ENCODE measurements around the gene PRPF6. TPM values are rescaled to one million over a fixed set of nuclear protein-coding genes. Genes with fewer than 3 reads are reported as not detected.

The PRPF6 gene
- total and polyA plus RNA-seq, 2 of the 13 experiments (the other 11 are each of a cell fraction or from before 2014, with no cell fraction given) = 63.7 to 101 TPM

GRCh38 chr20:64029293-64030117 lies 48.6 kb downstream of the PRPF6 start:
- TF ChIP-seq MNT (IDR thresholded peaks at IDR 0.05) (peak; percentile 43), DZIP1 (CRISPR knock-in tag; IDR thresholded peaks at IDR 0.05) (peak; percentile 53; the same call in 1 of the 2 replicates), RBFOX2 (IDR thresholded peaks at IDR 0.05; ENCODE audit: low read depth, low read length) (0 out of 2 replicates have a peak, but pooled peaks have one; percentile 42), TIGD3 (CRISPR knock-in tag; IDR thresholded peaks at IDR 0.05; ENCODE audit: borderline replicate concordance) (no peak), AGO2 (optimal IDR thresholded peaks at IDR 0.05; ENCODE audit: low read depth, low read length) (peak; percentile 68)
- no peak for ATAC-seq

More at GRCh38 chr20:64029293-64030117, 48.6 kb downstream of the PRPF6 start:
- Histone ChIP-seq H3K27ac (ENCODE audit: extremely low read length, insufficient read depth, low read length) (no peak overlapping the region), H2AFZ (ENCODE audit: low read length) (no peak overlapping the region), H3K4me1 (ENCODE audit: insufficient read depth, low read length) (peaks cover 12% of the 10 kb centered on the region), H3K79me2 (ENCODE audit: insufficient read depth, low read length) (peaks cover 4% of the 10 kb centered on the region), H3K36me3 (replicated peaks in 1 of 2; ENCODE audit: control insufficient read depth in 1 of 2, insufficient read depth in 2 of 2, low read length in 2 of 2) (peaks cover 59 to 76% of the 10 kb centered on the region in 2 experiments), H3K27me3 (ENCODE audit: control insufficient read depth in 1 of 2, insufficient read depth in 2 of 2, low read length in 2 of 2) (no peaks in the 10 kb centered on the region), H3K4me3 (replicated peaks in 1 of 3; ENCODE audit: insufficient read depth in 1 of 3, low read depth in 2 of 3, low read length in 3 of 3) (no peak overlapping the region), H4K20me1 (ENCODE audit: insufficient read depth, low read length) (no peaks in the 10 kb centered on the region), H3K4me2 (ENCODE audit: low read depth, low read length) (no peak overlapping the region), H3K9me3 (ENCODE audit: low read length) (no peaks in the 10 kb centered on the region), H3K9ac (ENCODE audit: insufficient read depth, low read depth, low read length) (no peak overlapping the region)
- intact Hi-C loops (cut with micrococcal nuclease; ENCODE audit: unreplicated experiment) (no loop called here), in situ Hi-C loops (cut with HindIII; ENCODE audit: extremely low pct_ligation_motif_present, low pct_unique_long_range_greater_than_20kb) (no loop called here)
- FAIRE-seq (no peak), DNase-seq (ENCODE audit: low spot score) (no peak)
- no TSS peak for BruUV-seq (replicated peaks)
- POLR2A ChIA-PET = no interaction called here
- CTCF ChIA-PET (ENCODE audit: low intra/inter-chr PET ratio, low total read pairs) = no interaction called here
- 97% methylated on average over 27 of the region's 38 CpGs for WGBS (ENCODE audit: low lambda C conversion rate)

Measured in HepG2 (cell line).